Fibroblast of skin of abdomen (primary cell): ENCODE data around the gene FRG1.
"Not testable (repeated sequence)": the region's sequence is repeated elsewhere in the genome, so short reads cannot be mapped to it uniquely, and the experiment has no call there.

Experiments
- DNase-seq: peaks from one replicate; pipeline ENCODE4 v3.0.0-alpha.2; 2013

FRG1 gene

GRCh38 chr4:189985651-189986243 lies 45.1 kb downstream of the FRG1 start:
- DNase-seq: not testable (repeated sequence)

GRCh38 chr4:189988877-189989431 lies 48.3 kb downstream of the FRG1 start:
- no peak for DNase-seq

- DNase-seq: not testable (repeated sequence)
These were observed 49.3 kb downstream of the FRG1 start for GRCh38 chr4:189989941-189990340.
